Parathyroid adenoma (tissue), 2 donors: ENCODE measurements around the gene YEATS2.
A peak's percentile ranks its signal among the peaks of the same experiment; 100 is the strongest.

ENCODE experiments used
- H2AFZ ChIP-seq: fragments of 300-600 bp; sonication (generic); one replicate; pipeline ENCODE4 v1.7.0; 2017; ENCODE audit warnings: antibody characterized with exemption, mild to moderate bottlenecking
- H3K27ac ChIP-seq: fragments of 300-600 bp; sonication (generic); one replicate; pipeline ENCODE4 v1.7.0; 2017
- H3K27me3 ChIP-seq: fragments of 300-600 bp; sonication (generic); one replicate; pipeline ENCODE4 v1.7.0; 2017; ENCODE audit warnings: low read length; ENCODE audit not compliant: control insufficient read depth, insufficient read depth
- H3K36me3 ChIP-seq: fragments of 300-600 bp; sonication (generic); one replicate; pipeline ENCODE4 v1.7.0; 2017; ENCODE audit warnings: low read length; ENCODE audit not compliant: control insufficient read depth, insufficient read depth
- H3K4me1 ChIP-seq: fragments of 300-600 bp; sonication (generic); one replicate; pipeline ENCODE4 v1.7.0; 2017; ENCODE audit warnings: control low read depth
- H3K4me2 ChIP-seq: fragments of 300-600 bp; sonication (generic); one replicate; pipeline ENCODE4 v1.7.0; 2017; ENCODE audit warnings: low read length
- H3K4me3 ChIP-seq: fragments of 300-600 bp; sonication (generic); one replicate; pipeline ENCODE4 v1.7.0; 2017; ENCODE audit warnings: low read depth, low read length
- H3K79me2 ChIP-seq: fragments of 300-600 bp; sonication (generic); one replicate; pipeline ENCODE4 v1.7.0; 2017; ENCODE audit warnings: control low read depth
- H3K9ac ChIP-seq: fragments of 300-600 bp; sonication (generic); one replicate; pipeline ENCODE4 v1.7.0; 2017; ENCODE audit warnings: mild to moderate bottlenecking
- H3K9me3 ChIP-seq: fragments of 300-600 bp; sonication (generic); one replicate; pipeline ENCODE4 v1.7.0; 2017; ENCODE audit warnings: low read length; ENCODE audit not compliant: control insufficient read depth
- TF ChIP-seq, protein P1 (sequence below): fragments of 300-600 bp; sonication (generic); IDR thresholded peaks from one replicate; pipeline ENCODE4 v1.7.0; 2017; ENCODE audit warnings: antibody characterized with exemption, mild to moderate bottlenecking
- donor health status: primary hyperparathyroidism.

The YEATS2 gene

DNA sequence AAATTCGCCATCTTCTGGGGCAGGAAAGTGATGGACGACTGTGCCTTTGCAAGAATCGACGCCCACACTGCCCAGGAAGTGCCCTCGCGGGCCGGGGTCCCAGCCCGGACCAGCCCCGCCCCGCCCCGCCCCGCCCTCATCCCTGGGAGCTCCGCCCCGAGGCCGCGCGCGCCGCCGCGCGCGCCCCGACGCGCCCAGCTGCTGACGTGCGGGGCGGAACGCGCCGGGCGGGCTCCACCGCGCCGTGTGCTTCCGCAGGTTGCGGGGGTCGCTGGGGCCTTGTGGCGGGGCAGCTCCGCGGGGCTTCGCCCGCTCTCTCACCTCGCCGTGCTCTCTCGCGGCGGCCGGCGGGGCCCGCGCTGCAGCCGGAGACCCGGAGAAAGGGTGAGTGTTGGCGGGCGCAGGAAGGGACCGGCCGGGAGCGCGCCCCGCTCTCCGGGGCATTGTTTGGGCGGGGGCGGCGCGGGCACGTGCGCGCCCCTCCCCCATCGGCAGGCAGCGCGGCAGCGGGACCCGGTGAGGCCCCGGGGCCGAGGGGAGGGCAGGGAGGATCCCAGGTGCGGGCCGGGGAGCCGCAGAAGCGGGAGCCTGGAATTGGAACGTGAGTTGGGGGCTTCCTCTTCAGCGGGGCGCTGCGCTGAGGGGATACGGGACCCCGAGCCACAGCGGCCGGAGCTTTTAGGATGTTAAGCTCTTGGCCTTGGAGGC lies at the start of gene YEATS2:
YEATS2 (plus strand) TSS at position 188 of the 708 bp plus-strand sequence. CDS start 17,366 bp downstream, outside the sequence.
- peak within 1 kb of the TSS; percentile 87 for H3K9ac ChIP-seq
- peaks cover 4% of the 10 kb centered on the region for H3K4me1 ChIP-seq
- TF ChIP-seq, protein P1, sequence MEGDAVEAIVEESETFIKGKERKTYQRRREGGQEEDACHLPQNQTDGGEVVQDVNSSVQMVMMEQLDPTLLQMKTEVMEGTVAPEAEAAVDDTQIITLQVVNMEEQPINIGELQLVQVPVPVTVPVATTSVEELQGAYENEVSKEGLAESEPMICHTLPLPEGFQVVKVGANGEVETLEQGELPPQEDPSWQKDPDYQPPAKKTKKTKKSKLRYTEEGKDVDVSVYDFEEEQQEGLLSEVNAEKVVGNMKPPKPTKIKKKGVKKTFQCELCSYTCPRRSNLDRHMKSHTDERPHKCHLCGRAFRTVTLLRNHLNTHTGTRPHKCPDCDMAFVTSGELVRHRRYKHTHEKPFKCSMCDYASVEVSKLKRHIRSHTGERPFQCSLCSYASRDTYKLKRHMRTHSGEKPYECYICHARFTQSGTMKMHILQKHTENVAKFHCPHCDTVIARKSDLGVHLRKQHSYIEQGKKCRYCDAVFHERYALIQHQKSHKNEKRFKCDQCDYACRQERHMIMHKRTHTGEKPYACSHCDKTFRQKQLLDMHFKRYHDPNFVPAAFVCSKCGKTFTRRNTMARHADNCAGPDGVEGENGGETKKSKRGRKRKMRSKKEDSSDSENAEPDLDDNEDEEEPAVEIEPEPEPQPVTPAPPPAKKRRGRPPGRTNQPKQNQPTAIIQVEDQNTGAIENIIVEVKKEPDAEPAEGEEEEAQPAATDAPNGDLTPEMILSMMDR, result no peak
- peak within 1 kb of the TSS; percentile 90 for H3K4me3 ChIP-seq
- H3K4me2 ChIP-seq, result peak within 1 kb of the TSS; percentile 97
- H3K79me2 ChIP-seq, result peaks cover 4% of the 10 kb centered on the region
- no peaks in the 10 kb centered on the region for H3K9me3 ChIP-seq
- no peaks in the 10 kb centered on the region for H3K36me3 ChIP-seq
- no peaks in the 10 kb centered on the region for H3K27me3 ChIP-seq
- H2AFZ ChIP-seq, result peak within 1 kb of the TSS; percentile 94
- peak within 1 kb of the TSS; percentile 86 for H3K27ac ChIP-seq

DNA sequence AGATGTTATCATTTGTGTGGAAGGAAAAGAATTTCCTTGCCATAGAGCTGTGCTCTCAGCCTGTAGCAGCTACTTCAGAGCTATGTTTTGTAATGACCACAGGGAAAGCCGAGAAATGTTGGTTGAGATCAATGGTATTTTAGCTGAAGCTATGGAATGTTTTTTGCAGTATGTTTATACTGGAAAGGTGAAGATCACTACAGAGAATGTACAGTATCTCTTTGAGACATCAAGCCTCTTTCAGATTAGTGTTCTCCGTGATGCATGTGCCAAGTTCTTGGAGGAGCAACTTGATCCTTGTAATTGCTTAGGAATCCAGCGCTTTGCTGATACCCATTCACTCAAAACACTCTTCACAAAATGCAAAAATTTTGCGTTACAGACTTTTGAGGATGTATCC lies 47.0 kb upstream of the YEATS2 start:
- no peak overlapping the region for H3K4me2 ChIP-seq
- H3K36me3 ChIP-seq, result peaks cover 12% of the 10 kb centered on the region
- H3K27ac ChIP-seq, result no peak overlapping the region
- H3K9me3 ChIP-seq, result no peaks in the 10 kb centered on the region
- H3K9ac ChIP-seq, result no peak overlapping the region
- peaks cover 35% of the 10 kb centered on the region for H3K79me2 ChIP-seq
- no peak overlapping the region for H2AFZ ChIP-seq
- no peaks in the 10 kb centered on the region for H3K4me1 ChIP-seq
- TF ChIP-seq, protein P1, result no peak
- H3K4me3 ChIP-seq, result no peak overlapping the region
- no peaks in the 10 kb centered on the region for H3K27me3 ChIP-seq

DNA sequence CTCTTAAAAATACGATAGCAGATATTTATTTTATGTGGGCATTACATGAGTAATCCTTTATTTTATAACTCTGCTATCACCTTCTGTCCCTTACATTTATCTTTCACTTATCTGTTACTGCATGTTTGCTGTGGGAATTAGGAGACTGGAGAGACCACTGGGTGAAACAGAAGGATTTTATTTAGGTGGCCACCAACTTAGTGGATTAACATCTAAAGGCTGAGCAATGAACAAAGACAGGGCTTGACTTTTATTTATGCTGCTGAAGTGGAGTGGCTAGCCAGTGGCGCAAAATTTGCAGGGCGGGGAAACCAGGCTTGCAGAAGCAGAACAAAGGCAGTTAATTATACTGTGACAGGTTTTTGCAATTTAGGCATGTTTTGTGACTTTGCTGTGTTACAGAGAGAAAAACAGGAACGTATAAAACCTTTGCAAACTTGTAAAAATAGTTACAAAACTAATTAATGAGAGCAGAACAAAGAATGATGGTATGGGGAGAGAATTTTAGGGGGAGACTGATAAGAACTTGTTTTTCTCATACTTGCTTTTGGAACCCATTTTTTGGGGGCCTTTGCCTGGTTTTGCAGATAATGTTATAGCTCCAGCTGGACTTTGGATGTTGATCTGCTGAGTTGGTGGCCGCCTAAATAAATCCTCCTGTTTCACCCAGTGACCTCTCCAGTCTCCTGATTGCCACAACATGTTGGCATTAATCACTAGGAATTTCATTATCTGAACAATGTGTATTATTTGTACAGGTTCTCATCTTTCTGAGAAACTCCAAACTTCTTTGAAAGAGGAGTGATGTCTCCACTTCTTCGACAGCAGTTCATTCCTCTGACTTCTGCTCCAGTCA lies 44.2 kb upstream of the YEATS2 start:
- H3K36me3 ChIP-seq, result peaks cover 12% of the 10 kb centered on the region

DNA sequence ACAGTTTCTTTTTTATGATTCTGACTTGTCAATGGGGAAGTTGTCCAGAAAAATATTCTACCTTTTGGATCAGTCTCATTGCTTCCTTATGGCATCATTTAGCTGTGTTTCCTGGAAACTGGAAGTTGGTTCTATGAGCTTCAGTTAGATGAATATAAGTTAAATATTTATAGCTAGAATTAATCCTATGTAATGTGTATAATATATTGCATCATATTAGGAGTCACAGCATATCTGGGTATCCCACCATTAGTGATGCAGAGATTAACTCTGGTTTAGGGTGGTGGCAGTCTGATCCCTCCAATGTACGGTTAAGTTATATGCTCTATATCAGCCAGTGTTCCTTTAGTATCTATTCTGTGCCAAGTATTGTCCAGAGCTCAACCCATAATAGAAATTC lies 42.9 kb upstream of the YEATS2 start:
- Histone ChIP-seq H3K27me3 (no peaks in the 10 kb centered on the region), H3K4me1 (no peaks in the 10 kb centered on the region), H3K36me3 (peaks cover 12% of the 10 kb centered on the region), H3K9ac (no peak overlapping the region), H3K27ac (no peak overlapping the region), H2AFZ (no peak overlapping the region), H3K4me2 (no peak overlapping the region), H3K4me3 (no peak overlapping the region), H3K9me3 (no peaks in the 10 kb centered on the region), H3K79me2 (peaks cover 54% of the 10 kb centered on the region)
- TF ChIP-seq, protein P1, result no peak

More for the DNA sequence above, 44.2 kb upstream of the YEATS2 start:
- Histone ChIP-seq H2AFZ (no peak overlapping the region), H3K4me1 (no peaks in the 10 kb centered on the region), H3K79me2 (peaks cover 44% of the 10 kb centered on the region), H3K4me3 (no peak overlapping the region), H3K9ac (no peak overlapping the region), H3K27me3 (no peaks in the 10 kb centered on the region), H3K9me3 (no peaks in the 10 kb centered on the region), H3K4me2 (no peak overlapping the region), H3K27ac (no peak overlapping the region)
- TF ChIP-seq, protein P1, result no peak
